SK-N-SH (cell line): Measurements from ENCODE around the gene QKI. TPM values are rescaled to one million over a fixed set of nuclear protein-coding genes. Genes with fewer than 3 reads are reported as not detected.

ENCODE experiments used
- CTCF ChIA-PET: fragments of 300-600, 350-600 bp; formaldehyde crosslinking; extraction: SDS; loops from one replicate; lab custom pipeline; 2021; lab: Yijun Ruan, JAX
- POLR2A ChIA-PET: fragments of 350-600 bp; sonication (Branson Sonifier 250); formaldehyde crosslinking; extraction: SDS; loops from one replicate; lab custom pipeline; 2020; ENCODE audit warnings: antibody characterized with exemption, inconsistent platforms; lab: Yijun Ruan, JAX
- DNase-seq: peaks from one replicate; pipeline ENCODE4 v3.0.0; 2012
- H2AFZ ChIP-seq: fragments of 200-600 bp; sonication (generic); 2 replicates; pipeline ENCODE4 v1.8.1; 2016; ENCODE audit warnings: antibody characterized with exemption, mild to moderate bottlenecking, low read depth
- H3F3A ChIP-seq: fragments of 200-600 bp; sonication (generic); replicated peaks from 2 replicates; pipeline ENCODE3; 2016; ENCODE audit warnings: antibody characterized with exemption, mild to moderate bottlenecking; ENCODE audit not compliant: insufficient read depth
- H3K27ac ChIP-seq, 2 experiments: fragments of 200-500 bp in 1 of 2; fragments of 200-600 bp in 1 of 2; sonication (Bioruptor generic) in 1 of 2; sonication (generic), shearing (Covaris generic) in 1 of 2; 2 replicates each; pipeline versions ENCODE4 v1.5.1 to v1.6.1; 2014 to 2016; ENCODE audit warnings: low read depth in 2 of 2, inconsistent platforms in 1 of 2, low read length in 1 of 2, mild to moderate bottlenecking in 1 of 2, mixed read lengths in 1 of 2
- H3K27me3 ChIP-seq: fragments of 200-600 bp; sonication (generic), shearing (Covaris generic); 2 replicates; pipeline ENCODE4 v1.6.1; 2016; ENCODE audit warnings: mixed run types; ENCODE audit not compliant: insufficient read depth
- H3K36me3 ChIP-seq, 2 experiments: fragments of 200-500 bp in 1 of 2; fragments of 200-600 bp in 1 of 2; sonication (Bioruptor generic) in 1 of 2; sonication (generic) in 1 of 2; replicated peaks in 1 of 2; 2 replicates each; pipeline versions ENCODE3 to v1.5.1; 2014 to 2016; ENCODE audit warnings: low read length in 1 of 2, mild to moderate bottlenecking in 1 of 2; ENCODE audit not compliant: insufficient read depth in 2 of 2, control insufficient read depth in 1 of 2
- H3K4me1 ChIP-seq, 2 experiments: fragments of 200-500 bp in 1 of 2; fragments of 200-600 bp in 1 of 2; sonication (Bioruptor generic) in 1 of 2; sonication (generic), shearing (Covaris generic) in 1 of 2; 2 replicates each; pipeline versions ENCODE4 v1.5.1 to v1.6.1; 2014 to 2016; ENCODE audit warnings: low read depth in 1 of 2, low read length in 1 of 2, mixed run types in 1 of 2; ENCODE audit not compliant: insufficient read depth in 2 of 2, control insufficient read depth in 1 of 2
- H3K4me2 ChIP-seq: fragments of 200-600 bp; sonication (generic), shearing (Covaris generic); 2 replicates; pipeline ENCODE4 v1.6.1; 2017; ENCODE audit warnings: mixed run types
- H3K4me3 ChIP-seq, 2 experiments: fragments of 200-500 bp in 1 of 2; fragments of 200-600 bp in 1 of 2; sonication (Bioruptor generic) in 1 of 2; sonication (generic), shearing (Covaris generic) in 1 of 2; 2 replicates each; pipeline versions ENCODE4 v1.5.1 to v1.8.1; 2014 to 2016; ENCODE audit warnings: low read depth in 2 of 2, inconsistent platforms in 1 of 2, low read length in 1 of 2, mild to moderate bottlenecking in 1 of 2, mixed read lengths in 1 of 2, moderate library complexity in 1 of 2
- H3K79me2 ChIP-seq: fragments of 200-600 bp; sonication (generic); 2 replicates; pipeline ENCODE4 v1.8.1; 2017; ENCODE audit warnings: mild to moderate bottlenecking; ENCODE audit not compliant: insufficient read depth
- H3K9ac ChIP-seq: fragments of 200-600 bp; sonication (generic); 2 replicates; pipeline ENCODE4 v1.6.1; 2017; ENCODE audit warnings: mixed run types
- H3K9me2 ChIP-seq: fragments of 200-600 bp; sonication (generic); 2 replicates; pipeline ENCODE4 v1.6.1; 2017; ENCODE audit warnings: mixed run types
- H3K9me3 ChIP-seq: fragments of 200-600 bp; sonication (generic); 2 replicates; pipeline ENCODE4 v1.6.1; 2017; ENCODE audit warnings: mixed run types, mild to moderate bottlenecking, moderate library complexity
- H4K20me1 ChIP-seq: fragments of 200-600 bp; sonication (generic); 2 replicates; pipeline ENCODE4 v1.6.1; 2017; ENCODE audit warnings: mild to moderate bottlenecking, mixed run types; ENCODE audit not compliant: insufficient read depth
- CHD2 ChIP-seq: fragments of 150-350 bp; IDR thresholded peaks from 2 replicates; pipeline ENCODE4 v1.6.1; 2018; ENCODE audit warnings: low read length; ENCODE audit not compliant: partially characterized antibody
- EP300 ChIP-seq, 2 experiments: IDR thresholded peaks; 2 replicates each; pipeline versions ENCODE4 v1.4.0 to v1.6.1; 2012; ENCODE audit warnings: borderline replicate concordance in 1 of 2, low read depth in 1 of 2, low read length in 1 of 2
- MAX ChIP-seq: IDR thresholded peaks from 2 replicates; pipeline ENCODE4 v1.4.0; 2012; ENCODE audit warnings: low read depth
- PBX3 ChIP-seq: IDR thresholded peaks from 2 replicates; pipeline ENCODE4; 2012
- REST ChIP-seq: IDR thresholded peaks from 2 replicates; pipeline ENCODE4 v1.6.1; 2012; ENCODE audit warnings: mild to moderate bottlenecking, low read depth, low read length, moderate library complexity
- SMC3 ChIP-seq: IDR thresholded peaks from 2 replicates; pipeline ENCODE4 v1.6.1; 2012; ENCODE audit warnings: low read depth, low read length, improper control_type of control experiment
- USF1 ChIP-seq: IDR thresholded peaks from 2 replicates; pipeline ENCODE4 v1.4.0; 2012; ENCODE audit warnings: low read depth, borderline replicate concordance
- YY1 ChIP-seq: IDR thresholded peaks from 2 replicates; pipeline ENCODE4 v1.4.0; 2012; ENCODE audit warnings: low read depth, mild to moderate bottlenecking
- ZBTB33 ChIP-seq: IDR thresholded peaks from 2 replicates; pipeline ENCODE4 v1.4.0; 2012; ENCODE audit warnings: low read depth, borderline replicate concordance
- WGBS: methylation state at CpG from one replicate; pipeline ENCODE4 v1.1.6; 2017; ENCODE audit warnings: low lambda C conversion rate; 5-methylcytosine and 5-hydroxymethylcytosine counted together
- polyA plus RNA-seq, 3 experiments: library from polyadenylated mRNA; depleted of rRNA; stranded (reverse); fragments of >200 nt; gene quantifications; 2 replicates each; pipeline ENCODE4 v1.2.3, GENCODE V29; 2012

The QKI gene
- polyA plus RNA-seq, 1 of the 3 experiments (the other 2 are of a cell fraction), result 51.1 TPM

- TF ChIP-seq MAX, result no peak
These were observed 23.7 kb upstream of the QKI start (continued) for GRCh38 chr6:163390770-163391169.

GRCh38 chr6:163391985-163392384 lies 22.5 kb upstream of the QKI start:
- Histone ChIP-seq H3K79me2 (no peaks in the 10 kb centered on the region), H3K9me2 (no peaks in the 10 kb centered on the region), H3K9me3 (no peaks in the 10 kb centered on the region), H3K36me3 (no peaks in the 10 kb centered on the region), H2AFZ (peak overlapping the region; percentile 17; the same call in 1 of the 2 replicates), H3K4me2 (no peak overlapping the region), H3K27ac (no peak overlapping the region), H3K4me1 (no peaks in the 10 kb centered on the region), H3F3A (no peaks in the 10 kb centered on the region), H3K27me3 (no peaks in the 10 kb centered on the region), H4K20me1 (no peaks in the 10 kb centered on the region), H3K9ac (no peak overlapping the region), H3K4me3 (no peak overlapping the region)
- ChIA-PET CTCF (interaction anchor here (1.5 to 1.7 kb wide), 2 partner anchors 10 to 12 kb away, joined by 6 to 7 read pairs; no protein-coding TSS in a partner anchor), POLR2A (no interaction called here)
- TF ChIP-seq ZBTB33 (no peak), EP300 (IDR thresholded peaks at IDR 0.05; ENCODE audit: borderline replicate concordance in 1 of 2, low read depth in 1 of 2, low read length in 1 of 2) (no peak), PBX3 (no peak), USF1 (no peak), SMC3 (no peak), YY1 (no peak), CHD2 (no peak), REST (no peak)
- no peak for DNase-seq
- 89% methylated on average over 2 of the region's 2 CpGs for WGBS
